Measurements from ENCODE around the gene BEND4. TPM values are rescaled to one million over a fixed set of nuclear protein-coding genes. Genes with fewer than 3 reads are reported as not detected.
"Not testable (repeated sequence)": the region's sequence is repeated elsewhere in the genome, so short reads cannot be mapped to it uniquely, and the experiment has no call there.

The BEND4 gene
- total RNA-seq (0.30 TPM), polyA plus RNA-seq (under 1 TPM in 2 of 4 donors, not detected in 2; 0.11 to 0.56 TPM)

DNA sequence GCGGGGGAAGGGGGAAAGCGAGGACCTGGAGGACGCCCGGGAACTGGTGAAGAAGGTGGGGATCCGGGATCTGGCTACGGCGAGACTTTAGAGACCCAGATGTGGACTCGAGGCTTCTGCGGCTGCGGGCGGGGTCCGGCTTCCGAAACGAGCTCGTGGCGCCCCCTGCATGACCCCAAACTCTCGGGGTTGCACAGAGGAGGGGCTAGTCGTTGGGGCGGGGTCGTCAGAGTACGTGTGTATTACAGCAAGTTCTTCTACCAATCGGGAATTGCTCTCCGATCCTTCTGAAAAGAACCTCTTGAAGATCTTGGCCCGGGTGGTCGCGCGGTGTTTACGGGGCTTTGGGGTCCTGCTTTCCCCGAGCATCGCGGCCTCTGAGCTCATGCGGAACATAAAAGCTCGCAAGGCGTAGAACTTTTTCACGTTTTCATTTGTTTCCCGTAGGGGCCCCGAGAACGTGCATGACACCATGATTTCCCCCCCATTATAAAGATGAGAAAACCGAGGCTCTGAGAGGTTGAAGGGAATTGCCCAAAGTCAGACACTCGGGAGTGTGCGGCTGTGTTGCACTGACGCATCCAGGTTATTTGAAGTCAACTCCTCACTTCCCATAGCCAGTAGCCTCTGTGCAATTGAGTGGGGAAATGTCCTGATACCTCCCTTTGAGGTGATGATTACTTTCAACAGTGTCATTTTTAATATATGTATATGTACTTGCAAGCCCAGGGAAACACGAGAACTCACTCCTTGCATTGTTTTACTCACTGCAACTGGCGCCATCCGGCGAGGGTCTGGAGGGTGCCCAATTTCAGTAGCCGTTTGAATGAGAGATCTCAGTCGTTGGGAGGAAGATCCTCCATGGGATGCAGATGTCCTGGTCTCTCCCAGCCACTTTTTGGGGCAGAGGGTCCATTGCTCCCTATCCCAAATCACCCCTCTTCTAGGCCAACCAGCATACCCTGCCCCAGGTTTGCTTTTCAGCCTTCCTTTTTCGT lies at the start of gene BEND4:
Gene BEND4 (minus strand): TSS at position 149 of the 998 bp plus-strand sequence. CDS start 512 bp downstream, outside the sequence.
- Mint-ChIP-seq H3K9me3 (peaks cover 0 to 4% (median 0%) of the 10 kb centered on the region in 7 donors), H3K4me1 (peaks cover 0 to 31% (median 14%) of the 10 kb centered on the region in 4 donors), H3K27me3 (peaks cover 54% of the 10 kb centered on the region), H3K36me3 (no peaks in the 10 kb centered on the region), H3K4me3 (peak within 1 kb of the TSS; percentile 61 to 78 (median 67)), H3K27ac (no peak within 1 kb of the TSS)
- Histone ChIP-seq H3K36me3 (ENCODE audit: control insufficient read depth, insufficient read depth, low read length) (no peaks in the 10 kb centered on the region), H3K27me3 (ENCODE audit: control insufficient read depth, insufficient read depth, low read length) (peaks cover 37% of the 10 kb centered on the region), H3K9me3 (ENCODE audit: control insufficient read depth in 2 of 2, low read length in 2 of 2) (no peaks in the 10 kb centered on the region), H3K4me1 (ENCODE audit: control insufficient read depth, insufficient read depth, low read length, poor library complexity, severe bottlenecking) (peaks cover 22% of the 10 kb centered on the region), H3K4me3 (ENCODE audit: low read depth, low read length) (no peak within 1 kb of the TSS), H3K27ac (ENCODE audit: insufficient read depth, low read length, poor library complexity, severe bottlenecking) (no peak within 1 kb of the TSS)
- ATAC-seq (ENCODE audit: low read depth in 2 of 2) (no peak), DNase-seq (no peak)

DNA sequence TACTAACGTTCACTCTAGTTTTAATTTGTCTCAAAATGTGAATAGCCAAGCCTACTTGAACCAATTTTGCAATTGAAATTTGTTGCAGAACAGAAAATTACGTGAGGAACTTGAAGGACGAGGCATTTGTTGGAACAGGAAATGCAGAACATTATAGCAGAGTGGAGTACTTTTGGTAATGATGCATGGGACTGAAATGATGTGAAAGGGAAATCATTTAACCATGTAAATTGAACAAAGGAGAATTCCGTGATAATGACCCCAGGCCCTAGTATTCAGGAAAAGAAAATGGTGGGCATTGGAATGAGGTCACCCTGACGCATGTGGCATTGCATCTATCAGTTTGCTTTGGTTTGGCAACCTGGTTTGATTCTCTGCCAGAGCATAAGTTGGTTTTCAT lies 44.9 kb upstream of the BEND4 start:
- Mint-ChIP-seq H3K4me3 (no peak overlapping the region), H3K27me3 (peaks cover 5% of the 10 kb centered on the region), H3K27ac (no peak overlapping the region), H3K4me1 (no peaks in the 10 kb centered on the region), H3K36me3 (no peaks in the 10 kb centered on the region), H3K9me3 (peaks cover 0 to 2% (median 1%) of the 10 kb centered on the region in 7 donors)
- Histone ChIP-seq H3K4me3 (ENCODE audit: low read depth, low read length) (no peak overlapping the region), H3K4me1 (ENCODE audit: control insufficient read depth, insufficient read depth, low read length, poor library complexity, severe bottlenecking) (no peaks in the 10 kb centered on the region), H3K27ac (ENCODE audit: insufficient read depth, low read length, poor library complexity, severe bottlenecking) (no peak overlapping the region), H3K9me3 (ENCODE audit: control insufficient read depth in 2 of 2, low read length in 2 of 2) (no peaks in the 10 kb centered on the region), H3K36me3 (ENCODE audit: control insufficient read depth, insufficient read depth, low read length) (no peaks in the 10 kb centered on the region), H3K27me3 (ENCODE audit: control insufficient read depth, insufficient read depth, low read length) (no peaks in the 10 kb centered on the region)
- DNase-seq (no peak), ATAC-seq (ENCODE audit: low read depth in 2 of 2) (no peak)

DNA sequence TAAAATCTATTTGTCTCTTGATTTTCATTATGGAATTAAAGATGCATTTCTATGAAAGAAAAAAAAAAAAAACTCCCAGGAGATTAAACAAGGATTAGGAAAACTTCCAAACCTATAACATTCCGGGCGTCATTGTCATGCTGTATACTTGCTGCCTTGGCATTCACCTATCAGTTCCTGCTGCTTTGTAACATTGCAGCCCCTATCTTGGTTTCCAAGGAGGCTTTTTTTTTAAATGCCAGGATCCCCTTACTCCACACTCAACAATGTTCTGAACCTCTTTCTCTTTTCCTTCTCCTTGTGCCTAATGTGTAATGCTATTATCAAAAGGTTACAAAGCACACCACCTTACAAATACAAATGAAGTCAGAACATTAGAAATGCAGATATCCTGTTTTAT lies 20.5 kb upstream of the BEND4 start:
- Histone ChIP-seq H3K36me3 (ENCODE audit: control insufficient read depth, insufficient read depth, low read length) (no peaks in the 10 kb centered on the region), H3K27ac (ENCODE audit: insufficient read depth, low read length, poor library complexity, severe bottlenecking) (no peak overlapping the region), H3K9me3 (ENCODE audit: control insufficient read depth in 2 of 2, low read length in 2 of 2) (no peaks in the 10 kb centered on the region), H3K27me3 (ENCODE audit: control insufficient read depth, insufficient read depth, low read length) (no peaks in the 10 kb centered on the region), H3K4me3 (ENCODE audit: low read depth, low read length) (no peak overlapping the region), H3K4me1 (ENCODE audit: control insufficient read depth, insufficient read depth, low read length, poor library complexity, severe bottlenecking) (no peaks in the 10 kb centered on the region)
- Mint-ChIP-seq H3K27ac (no peak overlapping the region), H3K4me3 (no peak overlapping the region), H3K4me1 (no peaks in the 10 kb centered on the region), H3K9me3 (no peaks in the 10 kb centered on the region), H3K36me3 (no peaks in the 10 kb centered on the region), H3K27me3 (no peaks in the 10 kb centered on the region)
- ATAC-seq (ENCODE audit: low read depth in 2 of 2) (no peak), DNase-seq (no peak)

DNA sequence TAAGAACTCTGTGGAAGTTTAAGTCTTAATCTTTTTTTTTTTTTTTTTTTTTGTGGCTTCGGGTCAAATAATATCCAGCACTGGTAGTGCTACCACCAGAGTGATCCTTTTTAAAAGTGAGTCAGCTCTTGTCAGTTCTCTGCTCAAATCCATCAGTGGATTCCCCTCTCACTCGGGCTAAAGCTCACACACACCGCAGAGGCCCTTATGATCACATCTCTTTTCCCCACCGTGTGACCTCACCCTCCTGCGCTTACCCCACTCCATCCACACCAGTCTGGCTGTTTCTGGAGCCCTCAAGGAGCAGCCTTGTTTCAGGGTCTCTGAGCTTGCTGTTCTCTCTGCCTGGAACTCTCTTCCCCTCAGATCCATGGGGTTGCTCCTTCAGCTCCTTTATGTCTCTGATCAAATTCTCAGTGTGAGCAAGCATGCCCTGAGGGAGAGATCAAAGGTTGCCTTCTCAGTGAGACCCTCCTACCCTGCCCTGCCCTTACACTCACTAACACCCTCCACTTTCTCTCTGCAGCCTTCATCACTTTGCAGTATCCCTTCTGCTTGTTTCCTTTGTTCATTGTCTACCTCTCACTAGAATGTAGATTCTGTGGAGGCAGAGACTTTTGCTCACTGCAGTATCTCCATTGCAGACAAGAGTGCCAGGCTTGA lies 19.8 kb upstream of the BEND4 start:
- ATAC-seq (ENCODE audit: low read depth in 2 of 2), result no peak
- Histone ChIP-seq H3K9me3 (ENCODE audit: control insufficient read depth in 2 of 2, low read length in 2 of 2) (no peaks in the 10 kb centered on the region), H3K4me3 (ENCODE audit: low read depth, low read length) (no peak overlapping the region), H3K36me3 (ENCODE audit: control insufficient read depth, insufficient read depth, low read length) (no peaks in the 10 kb centered on the region), H3K27ac (ENCODE audit: insufficient read depth, low read length, poor library complexity, severe bottlenecking) (no peak overlapping the region), H3K27me3 (ENCODE audit: control insufficient read depth, insufficient read depth, low read length) (no peaks in the 10 kb centered on the region), H3K4me1 (ENCODE audit: control insufficient read depth, insufficient read depth, low read length, poor library complexity, severe bottlenecking) (no peaks in the 10 kb centered on the region)
- no peaks in the 10 kb centered on the region for H3K36me3 Mint-ChIP-seq
- no peaks in the 10 kb centered on the region for H3K9me3 Mint-ChIP-seq
- no peaks in the 10 kb centered on the region for H3K4me1 Mint-ChIP-seq
- H3K27ac Mint-ChIP-seq, result no peak overlapping the region
- no peak for DNase-seq
- no peak overlapping the region for H3K4me3 Mint-ChIP-seq
- H3K27me3 Mint-ChIP-seq, result no peaks in the 10 kb centered on the region

DNA sequence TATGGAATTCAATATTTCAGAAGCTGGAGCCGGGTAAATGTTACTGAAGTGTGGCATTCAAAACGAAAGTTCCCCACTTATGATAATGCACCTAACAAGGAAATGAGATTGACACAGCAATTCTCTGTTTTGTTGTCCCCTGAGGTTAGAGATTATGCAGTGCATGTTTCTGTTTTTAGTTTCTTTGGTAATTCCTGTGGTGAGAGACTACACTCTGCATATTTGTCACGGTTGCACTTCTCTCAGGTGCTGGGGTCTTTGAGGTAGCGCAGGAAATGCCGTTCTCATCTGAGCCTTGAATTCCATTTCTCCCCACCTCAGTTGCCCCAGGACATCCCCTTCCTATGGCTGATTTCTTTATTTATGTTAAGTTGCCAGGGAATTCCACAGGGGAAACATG lies 15.3 kb upstream of the BEND4 start:
- H3K4me1 Mint-ChIP-seq, result no peaks in the 10 kb centered on the region
- Histone ChIP-seq H3K4me1 (ENCODE audit: control insufficient read depth, insufficient read depth, low read length, poor library complexity, severe bottlenecking) (no peaks in the 10 kb centered on the region), H3K36me3 (ENCODE audit: control insufficient read depth, insufficient read depth, low read length) (no peaks in the 10 kb centered on the region), H3K27me3 (ENCODE audit: control insufficient read depth, insufficient read depth, low read length) (no peaks in the 10 kb centered on the region), H3K9me3 (ENCODE audit: control insufficient read depth in 2 of 2, low read length in 2 of 2) (no peaks in the 10 kb centered on the region), H3K27ac (ENCODE audit: insufficient read depth, low read length, poor library complexity, severe bottlenecking) (no peak overlapping the region), H3K4me3 (ENCODE audit: low read depth, low read length) (no peak overlapping the region)
- H3K4me3 Mint-ChIP-seq, result no peak overlapping the region
- H3K27ac Mint-ChIP-seq, result no peak overlapping the region
- DNase-seq (no peak), ATAC-seq (ENCODE audit: low read depth in 2 of 2) (no peak)
- peaks cover 0 to 5% (median 0%) of the 10 kb centered on the region in 7 donors for H3K9me3 Mint-ChIP-seq
- H3K27me3 Mint-ChIP-seq, result peaks cover 4% of the 10 kb centered on the region
- H3K36me3 Mint-ChIP-seq, result no peaks in the 10 kb centered on the region

DNA sequence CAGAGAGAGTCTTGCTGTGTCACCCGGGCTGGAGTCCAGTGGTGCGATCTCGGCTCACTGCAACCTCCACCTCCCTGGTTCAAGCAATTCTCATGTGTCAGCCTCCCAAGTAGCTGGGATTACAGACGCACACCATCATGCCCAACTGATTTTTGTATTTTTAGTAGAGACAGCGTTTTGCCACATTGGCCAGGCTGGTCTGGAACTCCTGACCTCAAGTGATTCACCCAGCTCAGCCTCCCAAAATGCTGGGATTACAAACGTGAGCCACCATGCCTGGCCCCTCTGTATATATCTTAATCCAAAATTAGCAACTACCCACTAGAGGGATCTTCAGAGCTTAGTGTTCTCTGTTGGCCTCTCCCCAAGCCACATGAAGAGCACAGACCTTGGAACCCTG lies 13.7 kb upstream of the BEND4 start:
- ATAC-seq (ENCODE audit: low read depth in 2 of 2); H3K9me3 Mint-ChIP-seq; H3K4me1 Mint-ChIP-seq; H3K4me3 ChIP-seq (ENCODE audit: low read depth, low read length); H3K36me3 Mint-ChIP-seq; H3K27ac ChIP-seq (ENCODE audit: insufficient read depth, low read length, poor library complexity, severe bottlenecking); H3K36me3 ChIP-seq (ENCODE audit: control insufficient read depth, insufficient read depth, low read length); H3K27me3 ChIP-seq (ENCODE audit: control insufficient read depth, insufficient read depth, low read length); H3K27me3 Mint-ChIP-seq; H3K27ac Mint-ChIP-seq; H3K4me3 Mint-ChIP-seq; H3K4me1 ChIP-seq (ENCODE audit: control insufficient read depth, insufficient read depth, low read length, poor library complexity, severe bottlenecking); H3K9me3 ChIP-seq (ENCODE audit: control insufficient read depth in 2 of 2, low read length in 2 of 2); DNase-seq: not testable (repeated sequence)

DNA sequence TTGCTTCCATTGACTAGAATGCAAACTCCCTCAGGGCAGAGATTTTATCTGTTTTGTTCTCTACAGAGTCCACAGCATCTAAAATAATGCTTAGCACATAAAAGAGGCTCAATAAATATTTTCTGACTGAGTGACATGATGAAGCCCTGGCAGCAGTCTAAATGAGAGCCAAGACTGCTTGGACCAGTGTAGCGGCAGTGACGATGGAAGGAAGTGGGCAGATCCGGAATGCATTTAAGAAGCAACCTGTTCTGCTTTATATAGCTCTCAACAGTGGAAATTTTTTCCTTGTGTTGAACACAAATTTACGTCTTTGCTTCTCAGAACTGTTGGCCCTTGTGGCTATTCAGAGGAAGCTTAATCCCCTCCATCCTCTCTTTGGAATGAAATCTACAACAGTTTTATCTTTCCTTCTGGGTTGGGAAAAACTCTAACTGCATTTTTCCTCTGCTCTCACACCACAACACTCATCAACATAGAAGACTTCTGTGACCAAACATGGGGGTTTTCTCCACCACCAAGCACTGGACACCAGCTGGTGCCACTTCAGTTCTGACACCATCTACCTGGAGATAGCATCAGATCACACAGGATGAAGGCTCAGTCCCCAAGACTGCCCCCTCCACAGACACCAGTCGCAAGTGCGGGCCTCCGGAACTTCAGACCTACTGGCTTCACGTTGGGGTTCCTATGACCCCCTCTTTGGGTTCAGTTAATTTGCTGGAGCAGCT lies 7.0 kb upstream of the BEND4 start:
- Mint-ChIP-seq H3K4me3 (no peak overlapping the region), H3K36me3 (no peaks in the 10 kb centered on the region), H3K27me3 (peaks cover 19% of the 10 kb centered on the region), H3K9me3 (peaks cover 0 to 5% (median 0%) of the 10 kb centered on the region in 7 donors), H3K27ac (no peak overlapping the region), H3K4me1 (no peaks in the 10 kb centered on the region)
- DNase-seq (no peak), ATAC-seq (ENCODE audit: low read depth in 2 of 2) (no peak)
- Histone ChIP-seq H3K9me3 (ENCODE audit: control insufficient read depth in 2 of 2, low read length in 2 of 2) (no peaks in the 10 kb centered on the region), H3K27me3 (ENCODE audit: control insufficient read depth, insufficient read depth, low read length) (peaks cover 3% of the 10 kb centered on the region), H3K27ac (ENCODE audit: insufficient read depth, low read length, poor library complexity, severe bottlenecking) (no peak overlapping the region), H3K4me3 (ENCODE audit: low read depth, low read length) (no peak overlapping the region), H3K36me3 (ENCODE audit: control insufficient read depth, insufficient read depth, low read length) (no peaks in the 10 kb centered on the region), H3K4me1 (ENCODE audit: control insufficient read depth, insufficient read depth, low read length, poor library complexity, severe bottlenecking) (no peaks in the 10 kb centered on the region)

All from CD4-positive, CD25-positive, alpha-beta regulatory T cell (primary cell).